Measurements from ENCODE around the gene TOB1.

TOB1 gene

GRCh38 chr17:50856431-50856830 is 9.7 kb downstream of the TOB1 start:
- POLR2A ChIA-PET, result interaction anchor here (6.6 kb wide), 1 partner anchor 9 kb away, joined by 67 read pairs; the partner anchor contains the start of gene TOB1
- CTCF ChIA-PET, result interaction anchor here (0.9 to 21.7 kb wide), 10 partner anchors 7 to 107 kb away, joined by 3 to 758 read pairs (median 5); partner anchors contain the start of gene TOB1
- DNase-seq (ENCODE audit: low read depth, low spot score), result no peak
- no peak for TF ChIP-seq CTCF (IDR thresholded peaks at IDR 0.05; ENCODE audit: insufficient read depth, low read length, missing control alignments)
- H3K4me3 ChIP-seq (ENCODE audit: low read depth, low read length), result no peak overlapping the region

- TF ChIP-seq CTCF (IDR thresholded peaks at IDR 0.05; ENCODE audit: insufficient read depth, low read length, missing control alignments), result no peak
- no peak for DNase-seq (ENCODE audit: low read depth, low spot score)
- POLR2A ChIA-PET, result interaction anchor here (6.6 kb wide), 1 partner anchor 9 kb away, joined by 67 read pairs; the partner anchor contains the start of gene TOB1
- no peak overlapping the region for H3K4me3 ChIP-seq (ENCODE audit: low read depth, low read length)
- CTCF ChIA-PET, result interaction anchor here (0.9 to 21.7 kb wide), 11 partner anchors 7 to 108 kb away, joined by 3 to 758 read pairs (median 5); partner anchors contain the start of gene TOB1
Measured at GRCh38 chr17:50855708-50856330, 10.3 kb downstream of the TOB1 start.

GRCh38 chr17:50853781-50854180 is 12.4 kb downstream of the TOB1 start:
- DNase-seq (ENCODE audit: low read depth, low spot score), result no peak
- ChIA-PET POLR2A (interaction anchor here (6.6 kb wide), 1 partner anchor 11 kb away, joined by 67 read pairs; the partner anchor contains the start of gene TOB1), CTCF (interaction anchor here (0.7 to 21.7 kb wide), 15 partner anchors 9 to 286 kb away, joined by 3 to 758 read pairs (median 14); partner anchors contain the start of gene TOB1)
- no peak for TF ChIP-seq CTCF (IDR thresholded peaks at IDR 0.05; ENCODE audit: insufficient read depth, low read length, missing control alignments)
- no peak overlapping the region for H3K4me3 ChIP-seq (ENCODE audit: low read depth, low read length)

- ChIA-PET POLR2A (interaction anchor here (0.6 to 6.6 kb wide), 2 partner anchors 12 to 300 kb away, joined by 4 to 67 read pairs; partner anchors contain the start of genes NME1 and TOB1), CTCF (interaction anchor here (0.8 to 21.7 kb wide), 37 partner anchors 10 to 308 kb away, joined by 3 to 758 read pairs (median 6); partner anchors contain the start of genes NME1, SPATA20, TOB1 and WFIKKN2)
- no peak for TF ChIP-seq CTCF (IDR thresholded peaks at IDR 0.05; ENCODE audit: insufficient read depth, low read length, missing control alignments)
- no peak overlapping the region for H3K4me3 ChIP-seq (ENCODE audit: low read depth, low read length)
- DNase-seq (ENCODE audit: low read depth, low spot score), result no peak
Measured at GRCh38 chr17:50853015-50853615, 13.0 kb downstream of the TOB1 start.

- POLR2A ChIA-PET, result no interaction called here
- CTCF ChIA-PET, result interaction anchor here (1.0 to 21.7 kb wide), 11 partner anchors 9 to 302 kb away, joined by 4 to 758 read pairs (median 16); partner anchors contain the start of genes NME1, TOB1 and WFIKKN2
- no peak overlapping the region for H3K4me3 ChIP-seq (ENCODE audit: low read depth, low read length)
- DNase-seq (ENCODE audit: low read depth, low spot score), result no peak
- TF ChIP-seq CTCF (IDR thresholded peaks at IDR 0.05; ENCODE audit: insufficient read depth, low read length, missing control alignments), result no peak
Measured at GRCh38 chr17:50850640-50851039, 15.5 kb downstream of the TOB1 start.

- TF ChIP-seq CTCF (IDR thresholded peaks at IDR 0.05; ENCODE audit: insufficient read depth, low read length, missing control alignments), result no peak
- ChIA-PET CTCF (interaction anchor here (0.6 to 21.7 kb wide), 9 partner anchors 10 to 299 kb away, joined by 3 to 758 read pairs (median 5); partner anchors contain the start of gene TOB1), POLR2A (interaction anchor here (1.3 kb wide), 1 partner anchor 18 kb away, joined by 5 read pairs; the partner anchor contains the start of gene TOB1)
- no peak overlapping the region for H3K4me3 ChIP-seq (ENCODE audit: low read depth, low read length)
- DNase-seq (ENCODE audit: low read depth, low spot score), result no peak
Measured at GRCh38 chr17:50848711-50849110, 17.4 kb downstream of the TOB1 start.

All from AG04449 (cell line).